Testis (tissue), 2 donors: Measurements from ENCODE around the gene FAM107A.

Source experiments
- CTCF ChIP-seq, 3 experiments: fragments of 450-650 bp in 2 of 3; fragments of 200-600 bp in 1 of 3; sonication (generic) in 1 of 3; IDR thresholded peaks; one replicate each; pipeline ENCODE4 v1.5.1; 2016 to 2019; ENCODE audit warnings: antibody characterized with exemption in 3 of 3, mild to moderate bottlenecking in 2 of 3, moderate library complexity in 1 of 3
- POLR2A ChIP-seq: fragments of 450-650 bp; IDR thresholded peaks from one replicate; pipeline ENCODE4 v1.6.1; 2017; ENCODE audit warnings: antibody characterized with exemption, mild to moderate bottlenecking, moderate library complexity

- TF ChIP-seq CTCF (IDR thresholded peaks at IDR 0.05) (peak; percentile 59 to 79 (median 75)), POLR2A (no peak)
Measured at GRCh38 chr3:58585005-58585786, 8.0 kb upstream of the FAM107A start.
